Measurements from ENCODE around the gene PTPN14.
A peak's percentile ranks its signal among the peaks of the same experiment; 100 is the strongest.
"Not testable (repeated sequence)": the region's sequence is repeated elsewhere in the genome, so short reads cannot be mapped to it uniquely, and the experiment has no call there.

The PTPN14 gene

GRCh38 chr1:214510914-214511638 lies 40.3 kb downstream of the PTPN14 start:
- DNase-seq (ENCODE audit: low read depth in 2 of 2): no peak

GRCh38 chr1:214510477-214510876 lies 40.9 kb downstream of the PTPN14 start:
- DNase-seq (ENCODE audit: low read depth in 2 of 2): no peak

GRCh38 chr1:214509622-214510021 lies 41.8 kb downstream of the PTPN14 start:
- DNase-seq (ENCODE audit: low read depth in 2 of 2): not testable (repeated sequence)

- no peak for DNase-seq (ENCODE audit: low read depth in 2 of 2)
These were observed 44.4 kb downstream of the PTPN14 start for GRCh38 chr1:214506972-214507431.

- DNase-seq (ENCODE audit: low read depth in 2 of 2): no peak
These were observed 46.3 kb downstream of the PTPN14 start for GRCh38 chr1:214505134-214505533.

- DNase-seq (ENCODE audit: low read depth in 2 of 2): no peak
These were observed 47.1 kb downstream of the PTPN14 start for GRCh38 chr1:214504330-214504729.

- DNase-seq (ENCODE audit: low read depth in 2 of 2): no peak
These were observed 47.8 kb downstream of the PTPN14 start for GRCh38 chr1:214503553-214503952.

- peak; percentile 50 to 63 for DNase-seq (ENCODE audit: low read depth in 2 of 2)
These were observed 50.9 kb downstream of the PTPN14 start for GRCh38 chr1:214500340-214501055.

GRCh38 chr1:214499732-214500131 lies 51.7 kb downstream of the PTPN14 start:
- DNase-seq (ENCODE audit: low read depth in 2 of 2): no peak

- no peak for DNase-seq (ENCODE audit: low read depth in 2 of 2)
These were observed 53.4 kb downstream of the PTPN14 start for GRCh38 chr1:214498021-214498420.

GRCh38 chr1:214496126-214496525 lies 55.3 kb downstream of the PTPN14 start:
- DNase-seq (ENCODE audit: low read depth in 2 of 2): no peak

- no peak for DNase-seq (ENCODE audit: low read depth in 2 of 2)
These were observed 56.7 kb downstream of the PTPN14 start for GRCh38 chr1:214494706-214495105.

GRCh38 chr1:214494179-214494578 lies 57.2 kb downstream of the PTPN14 start:
- not testable (repeated sequence) for DNase-seq (ENCODE audit: low read depth in 2 of 2)

- DNase-seq (ENCODE audit: low read depth in 2 of 2): no peak
These were observed 58.1 kb downstream of the PTPN14 start for GRCh38 chr1:214493126-214493796.

- DNase-seq (ENCODE audit: low read depth in 2 of 2): no peak
These were observed 58.9 kb downstream of the PTPN14 start for GRCh38 chr1:214492401-214493075.

- DNase-seq (ENCODE audit: low read depth in 2 of 2): no peak
These were observed 59.8 kb downstream of the PTPN14 start for GRCh38 chr1:214491468-214492146.

GRCh38 chr1:214485151-214485550 lies 66.3 kb downstream of the PTPN14 start:
- DNase-seq (ENCODE audit: low read depth in 2 of 2): no peak

- not testable (repeated sequence) for DNase-seq (ENCODE audit: low read depth in 2 of 2)
These were observed 68.2 kb downstream of the PTPN14 start for GRCh38 chr1:214483180-214483579.

GRCh38 chr1:214481983-214482634 lies 69.3 kb downstream of the PTPN14 start:
- not testable (repeated sequence) for DNase-seq (ENCODE audit: low read depth in 2 of 2)

GRCh38 chr1:214476986-214477870 lies 74.2 kb downstream of the PTPN14 start:
- peak; percentile 78 to 79 for DNase-seq (ENCODE audit: low read depth in 2 of 2)
